Measurements from ENCODE around the gene MGMT. TPM values are rescaled to one million over a fixed set of nuclear protein-coding genes. Genes with fewer than 3 reads are reported as not detected.
A peak's percentile ranks its signal among the peaks of the same experiment; 100 is the strongest.

MGMT gene
- total RNA-seq: 13.6 and 17.3 TPM in 2 replicates
- long read RNA-seq, transcript MGMT-201 (5 exons, 1,759 nt): major isoform, 17 of 23 reads
- long read RNA-seq, partial matches to known transcripts: 0 of 23 reads
- long read RNA-seq, other reads (novel, unspliced or antisense): 5 of 23 reads

DNA sequence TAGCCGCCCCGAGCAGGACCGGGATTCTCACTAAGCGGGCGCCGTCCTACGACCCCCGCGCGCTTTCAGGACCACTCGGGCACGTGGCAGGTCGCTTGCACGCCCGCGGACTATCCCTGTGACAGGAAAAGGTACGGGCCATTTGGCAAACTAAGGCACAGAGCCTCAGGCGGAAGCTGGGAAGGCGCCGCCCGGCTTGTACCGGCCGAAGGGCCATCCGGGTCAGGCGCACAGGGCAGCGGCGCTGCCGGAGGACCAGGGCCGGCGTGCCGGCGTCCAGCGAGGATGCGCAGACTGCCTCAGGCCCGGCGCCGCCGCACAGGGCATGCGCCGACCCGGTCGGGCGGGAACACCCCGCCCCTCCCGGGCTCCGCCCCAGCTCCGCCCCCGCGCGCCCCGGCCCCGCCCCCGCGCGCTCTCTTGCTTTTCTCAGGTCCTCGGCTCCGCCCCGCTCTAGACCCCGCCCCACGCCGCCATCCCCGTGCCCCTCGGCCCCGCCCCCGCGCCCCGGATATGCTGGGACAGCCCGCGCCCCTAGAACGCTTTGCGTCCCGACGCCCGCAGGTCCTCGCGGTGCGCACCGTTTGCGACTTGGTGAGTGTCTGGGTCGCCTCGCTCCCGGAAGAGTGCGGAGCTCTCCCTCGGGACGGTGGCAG is at the start of gene MGMT:
Gene MGMT (plus strand): TSS at position 539 of the 656 bp plus-strand sequence.
- Mint-ChIP-seq H3K27me3 (peaks cover 17% of the 10 kb centered on the region), H3K4me3 (ENCODE audit: low read depth) (peak within 1 kb of the TSS; percentile 75), H3K27ac (peak within 1 kb of the TSS; percentile 52), H3K36me3 (ENCODE audit: insufficient read depth) (no peaks in the 10 kb centered on the region), H3K9me3 (ENCODE audit: low read depth) (no peaks in the 10 kb centered on the region), H3K4me1 (ENCODE audit: low read depth) (peaks cover 6% of the 10 kb centered on the region)
- TF ChIP-seq, protein P1, sequence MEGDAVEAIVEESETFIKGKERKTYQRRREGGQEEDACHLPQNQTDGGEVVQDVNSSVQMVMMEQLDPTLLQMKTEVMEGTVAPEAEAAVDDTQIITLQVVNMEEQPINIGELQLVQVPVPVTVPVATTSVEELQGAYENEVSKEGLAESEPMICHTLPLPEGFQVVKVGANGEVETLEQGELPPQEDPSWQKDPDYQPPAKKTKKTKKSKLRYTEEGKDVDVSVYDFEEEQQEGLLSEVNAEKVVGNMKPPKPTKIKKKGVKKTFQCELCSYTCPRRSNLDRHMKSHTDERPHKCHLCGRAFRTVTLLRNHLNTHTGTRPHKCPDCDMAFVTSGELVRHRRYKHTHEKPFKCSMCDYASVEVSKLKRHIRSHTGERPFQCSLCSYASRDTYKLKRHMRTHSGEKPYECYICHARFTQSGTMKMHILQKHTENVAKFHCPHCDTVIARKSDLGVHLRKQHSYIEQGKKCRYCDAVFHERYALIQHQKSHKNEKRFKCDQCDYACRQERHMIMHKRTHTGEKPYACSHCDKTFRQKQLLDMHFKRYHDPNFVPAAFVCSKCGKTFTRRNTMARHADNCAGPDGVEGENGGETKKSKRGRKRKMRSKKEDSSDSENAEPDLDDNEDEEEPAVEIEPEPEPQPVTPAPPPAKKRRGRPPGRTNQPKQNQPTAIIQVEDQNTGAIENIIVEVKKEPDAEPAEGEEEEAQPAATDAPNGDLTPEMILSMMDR (IDR thresholded peaks at IDR 0.05; ENCODE audit: unreplicated experiment): no peak
- peak; percentile 94 for DNase-seq (ENCODE audit: low spot score, unreplicated experiment)

DNA sequence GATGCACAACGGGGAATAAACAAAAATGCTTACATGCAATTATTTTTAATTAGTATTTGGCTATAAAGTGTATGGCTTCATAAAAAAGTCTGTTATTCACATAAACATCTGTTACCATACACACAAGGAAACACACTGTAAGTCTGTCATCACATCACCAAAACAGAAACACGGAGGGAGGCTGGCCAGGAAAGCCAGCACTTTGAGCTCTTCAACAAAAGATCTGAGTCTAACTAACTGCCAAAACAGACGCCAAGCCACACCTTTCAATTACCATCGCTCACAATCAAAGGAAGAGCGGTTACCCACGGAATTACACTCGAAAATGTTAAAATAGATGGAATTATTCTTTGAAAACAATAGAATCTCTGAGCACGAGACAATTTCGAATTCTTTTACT is 49.2 kb upstream of the MGMT start:
- no peak overlapping the region for H3K27ac Mint-ChIP-seq

DNA sequence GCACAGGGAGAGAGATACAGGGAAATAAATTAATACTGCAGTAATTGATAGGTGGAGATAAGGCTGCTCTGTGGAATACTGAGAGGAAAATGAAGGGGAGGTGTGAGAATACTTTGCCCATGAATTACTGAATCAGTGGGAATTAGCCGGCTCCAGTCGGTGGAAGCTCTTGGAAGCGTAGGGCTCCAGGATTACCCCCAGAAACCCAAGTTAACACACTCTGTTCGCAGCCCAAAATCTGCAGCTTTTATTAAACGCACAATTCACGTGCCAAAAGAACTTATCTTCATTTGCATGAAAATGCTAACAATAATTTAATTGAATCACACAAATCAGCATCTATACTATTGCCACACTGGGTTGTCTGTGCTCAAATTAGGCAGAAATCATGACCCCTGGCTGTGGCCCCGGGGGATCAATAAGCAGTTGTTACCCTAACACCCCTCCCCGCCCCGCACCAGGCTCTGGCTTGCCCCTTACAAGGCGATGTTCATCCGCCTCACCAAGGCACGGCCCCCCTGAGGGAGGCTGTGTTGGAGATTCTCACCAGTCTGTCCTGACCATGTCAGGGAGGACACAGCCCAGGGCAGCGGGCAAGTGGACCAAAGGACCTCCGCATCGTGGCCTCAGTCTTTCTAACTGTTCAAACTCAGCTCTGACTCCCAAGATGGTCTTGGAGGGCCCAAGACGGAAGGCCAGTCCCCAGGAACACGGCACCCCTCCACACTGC is 48.4 kb upstream of the MGMT start:
- Mint-ChIP-seq H3K4me3 (ENCODE audit: low read depth) (no peak overlapping the region), H3K36me3 (ENCODE audit: insufficient read depth) (no peaks in the 10 kb centered on the region), H3K27me3 (peaks cover 36% of the 10 kb centered on the region), H3K4me1 (ENCODE audit: low read depth) (no peaks in the 10 kb centered on the region), H3K27ac (no peak overlapping the region), H3K9me3 (ENCODE audit: low read depth) (no peaks in the 10 kb centered on the region)
- DNase-seq (ENCODE audit: low spot score, unreplicated experiment): no peak
- TF ChIP-seq, protein P1 (IDR thresholded peaks at IDR 0.05; ENCODE audit: unreplicated experiment): no peak

More for the DNA sequence above, 49.2 kb upstream of the MGMT start:
- DNase-seq (ENCODE audit: low spot score, unreplicated experiment): no peak
- Mint-ChIP-seq H3K27me3 (peaks cover 42% of the 10 kb centered on the region), H3K9me3 (ENCODE audit: low read depth) (no peaks in the 10 kb centered on the region), H3K4me3 (ENCODE audit: low read depth) (no peak overlapping the region), H3K4me1 (ENCODE audit: low read depth) (no peaks in the 10 kb centered on the region), H3K36me3 (ENCODE audit: insufficient read depth) (no peaks in the 10 kb centered on the region)
- TF ChIP-seq, protein P1 (IDR thresholded peaks at IDR 0.05; ENCODE audit: unreplicated experiment): no peak

DNA sequence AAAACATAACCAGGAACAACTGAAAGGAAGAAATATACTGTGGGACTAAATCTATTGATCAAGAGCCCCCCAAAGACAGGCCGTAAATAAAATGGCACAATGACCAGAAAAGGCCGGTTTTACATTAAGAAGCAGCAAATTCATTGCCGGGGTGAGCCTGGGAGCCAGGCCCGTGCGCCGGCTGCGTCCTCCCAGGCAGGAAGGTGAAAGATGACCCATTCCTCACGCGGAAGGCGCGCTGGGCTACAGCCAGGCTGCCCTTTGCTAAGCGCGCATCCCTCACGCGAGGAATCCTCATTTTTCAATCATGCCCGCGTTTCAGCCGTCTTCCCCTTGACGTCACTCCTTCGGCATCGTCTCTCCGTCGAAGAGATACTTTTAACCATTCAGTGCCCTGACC is 47.6 kb upstream of the MGMT start:
- Mint-ChIP-seq H3K27me3 (peaks cover 28% of the 10 kb centered on the region), H3K4me3 (ENCODE audit: low read depth) (no peak overlapping the region), H3K27ac (no peak overlapping the region), H3K4me1 (ENCODE audit: low read depth) (no peaks in the 10 kb centered on the region), H3K9me3 (ENCODE audit: low read depth) (no peaks in the 10 kb centered on the region), H3K36me3 (ENCODE audit: insufficient read depth) (no peaks in the 10 kb centered on the region)
- DNase-seq (ENCODE audit: low spot score, unreplicated experiment): no peak
- TF ChIP-seq, protein P1 (IDR thresholded peaks at IDR 0.05; ENCODE audit: unreplicated experiment): no peak

DNA sequence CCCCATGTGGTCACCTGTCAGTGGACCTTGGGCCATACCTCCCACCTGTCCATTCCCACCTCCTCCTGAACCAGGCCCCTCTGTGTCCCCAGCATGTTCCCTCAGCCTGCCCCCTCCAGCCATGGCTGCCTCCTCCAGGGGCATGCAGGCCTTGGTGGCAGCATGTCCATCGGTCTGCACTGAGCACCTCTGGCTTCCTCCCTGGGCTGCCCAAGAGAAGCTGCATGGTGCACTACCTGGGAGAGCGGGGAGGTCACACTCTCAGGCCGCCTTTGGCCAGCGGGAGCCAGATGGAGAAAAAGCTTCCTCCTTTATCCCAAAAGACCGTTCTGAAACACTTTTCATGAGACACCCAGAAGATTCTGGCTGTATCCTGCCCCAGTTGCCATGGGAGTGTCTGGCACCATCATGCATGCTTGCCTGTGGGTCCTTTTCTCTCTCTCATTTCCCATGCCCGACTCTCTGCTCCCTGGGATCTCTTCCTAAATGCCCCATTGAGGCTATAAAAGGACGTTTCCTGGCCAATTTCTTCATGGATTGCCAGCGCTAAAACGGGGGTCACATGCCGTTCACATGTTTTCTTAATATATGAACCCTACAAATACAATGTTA is 45.5 kb upstream of the MGMT start:
- Mint-ChIP-seq H3K9me3 (ENCODE audit: low read depth) (no peaks in the 10 kb centered on the region), H3K27ac (no peak overlapping the region), H3K4me3 (ENCODE audit: low read depth) (no peak overlapping the region), H3K36me3 (ENCODE audit: insufficient read depth) (no peaks in the 10 kb centered on the region), H3K4me1 (ENCODE audit: low read depth) (no peaks in the 10 kb centered on the region), H3K27me3 (peaks cover 21% of the 10 kb centered on the region)
- no peak for DNase-seq (ENCODE audit: low spot score, unreplicated experiment)
- TF ChIP-seq, protein P1 (IDR thresholded peaks at IDR 0.05; ENCODE audit: unreplicated experiment): no peak

All from progenitor cell of endocrine pancreas (in vitro differentiated cells).